Subcutaneous adipose tissue (tissue), 4 donors: ENCODE data around the gene ANGPTL8. TPM values are rescaled to one million over a fixed set of nuclear protein-coding genes. Genes with fewer than 3 reads are reported as not detected.

Experiments used
- total RNA-seq, 4 donors: library from RNA; depleted of rRNA; stranded (reverse); fragments of >200 nt; gene quantifications; one replicate each; pipeline ENCODE4 v1.1.0, GENCODE V29; 2016
- TF ChIP-seq, protein P1 (sequence below): fragments of 450-650 bp; IDR thresholded peaks from one replicate; pipeline ENCODE4 v1.5.1; 2016; ENCODE audit warnings: low read depth, mild to moderate bottlenecking, control low read depth, antibody characterized with exemption, moderate library complexity

ANGPTL8 gene
- total RNA-seq, 4 donors from 2014 or later, result 1.9 to 27.7 (median 14.8) TPM

GRCh38 chr19:11204943-11205349, 34.5 kb upstream of the ANGPTL8 start:
- TF ChIP-seq, protein P1, sequence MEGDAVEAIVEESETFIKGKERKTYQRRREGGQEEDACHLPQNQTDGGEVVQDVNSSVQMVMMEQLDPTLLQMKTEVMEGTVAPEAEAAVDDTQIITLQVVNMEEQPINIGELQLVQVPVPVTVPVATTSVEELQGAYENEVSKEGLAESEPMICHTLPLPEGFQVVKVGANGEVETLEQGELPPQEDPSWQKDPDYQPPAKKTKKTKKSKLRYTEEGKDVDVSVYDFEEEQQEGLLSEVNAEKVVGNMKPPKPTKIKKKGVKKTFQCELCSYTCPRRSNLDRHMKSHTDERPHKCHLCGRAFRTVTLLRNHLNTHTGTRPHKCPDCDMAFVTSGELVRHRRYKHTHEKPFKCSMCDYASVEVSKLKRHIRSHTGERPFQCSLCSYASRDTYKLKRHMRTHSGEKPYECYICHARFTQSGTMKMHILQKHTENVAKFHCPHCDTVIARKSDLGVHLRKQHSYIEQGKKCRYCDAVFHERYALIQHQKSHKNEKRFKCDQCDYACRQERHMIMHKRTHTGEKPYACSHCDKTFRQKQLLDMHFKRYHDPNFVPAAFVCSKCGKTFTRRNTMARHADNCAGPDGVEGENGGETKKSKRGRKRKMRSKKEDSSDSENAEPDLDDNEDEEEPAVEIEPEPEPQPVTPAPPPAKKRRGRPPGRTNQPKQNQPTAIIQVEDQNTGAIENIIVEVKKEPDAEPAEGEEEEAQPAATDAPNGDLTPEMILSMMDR, result no peak

DNA sequence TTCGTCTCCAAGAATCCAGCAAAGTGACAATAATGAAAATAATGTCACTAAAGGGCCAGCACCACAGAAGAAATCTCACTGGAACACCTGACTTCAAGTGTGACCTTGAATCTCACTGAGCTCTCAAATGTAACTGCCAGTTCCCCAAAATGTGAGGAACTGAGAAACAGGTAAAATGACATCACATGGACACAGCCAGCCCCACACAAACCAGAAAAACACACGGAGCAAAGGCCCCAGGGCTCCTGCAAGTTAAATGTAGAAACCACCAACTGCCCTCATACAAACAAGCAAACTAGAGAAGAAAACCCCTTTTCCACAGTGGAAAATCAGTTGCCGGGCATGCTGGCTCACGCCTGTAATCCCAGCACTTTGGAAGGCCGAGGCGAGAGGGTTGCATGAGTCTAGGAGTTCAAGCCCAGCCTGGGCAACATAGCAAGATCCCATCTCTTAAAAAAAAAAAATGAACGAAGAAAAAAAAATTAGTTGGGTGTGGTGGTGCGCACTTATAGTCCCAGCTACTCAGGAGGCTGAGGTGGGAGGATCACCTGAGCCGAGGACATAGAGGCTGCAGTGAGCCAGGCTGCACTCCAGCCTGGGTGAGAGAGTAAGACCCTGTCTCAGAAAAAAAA, 33.4 kb upstream of the ANGPTL8 start:
- TF ChIP-seq, protein P1, result no peak

DNA sequence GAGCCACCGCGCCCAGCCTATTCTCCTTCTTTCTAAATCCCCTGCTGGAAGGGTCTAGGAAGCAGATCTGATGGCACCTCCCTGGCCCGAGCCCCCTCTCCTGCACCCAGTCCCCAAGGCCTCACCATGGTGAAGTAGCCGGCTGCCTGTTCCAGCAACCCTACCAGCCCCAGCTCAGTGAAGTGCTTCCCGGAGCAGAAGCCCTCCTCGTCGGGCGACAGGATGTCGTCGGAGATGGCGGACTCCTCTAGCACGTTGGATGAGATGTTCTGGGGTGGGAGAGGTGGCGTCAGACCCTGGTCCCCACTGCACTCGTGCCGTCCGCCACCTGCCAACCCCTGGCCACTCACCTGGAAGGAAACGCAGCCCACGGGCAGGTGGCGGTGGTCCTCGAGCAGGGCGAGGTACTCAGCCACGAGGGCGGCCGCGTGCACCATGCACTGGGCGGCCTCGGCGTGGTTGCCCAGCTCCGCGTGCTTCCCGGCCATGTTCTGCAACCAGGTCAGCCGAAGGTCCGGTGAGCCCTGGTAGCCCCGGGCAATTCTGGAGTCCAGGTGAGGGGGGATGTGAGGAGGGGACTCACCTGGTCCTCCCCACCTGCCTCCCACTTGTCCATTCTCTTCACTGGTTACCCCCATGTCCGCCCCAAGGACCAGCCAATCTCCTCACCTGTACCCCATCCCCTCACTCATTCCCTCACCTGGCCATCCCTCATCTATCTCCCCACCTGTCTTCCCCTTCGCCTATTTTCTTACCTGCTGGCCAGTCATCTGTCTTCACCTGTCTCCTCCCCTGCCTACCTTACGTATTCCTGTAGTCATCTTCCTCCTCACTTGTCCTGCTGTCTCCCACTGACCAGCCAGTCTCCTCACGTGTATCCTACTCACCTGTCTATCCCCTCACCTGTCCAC, 30.6 kb upstream of the ANGPTL8 start:
- TF ChIP-seq, protein P1, result no peak

DNA sequence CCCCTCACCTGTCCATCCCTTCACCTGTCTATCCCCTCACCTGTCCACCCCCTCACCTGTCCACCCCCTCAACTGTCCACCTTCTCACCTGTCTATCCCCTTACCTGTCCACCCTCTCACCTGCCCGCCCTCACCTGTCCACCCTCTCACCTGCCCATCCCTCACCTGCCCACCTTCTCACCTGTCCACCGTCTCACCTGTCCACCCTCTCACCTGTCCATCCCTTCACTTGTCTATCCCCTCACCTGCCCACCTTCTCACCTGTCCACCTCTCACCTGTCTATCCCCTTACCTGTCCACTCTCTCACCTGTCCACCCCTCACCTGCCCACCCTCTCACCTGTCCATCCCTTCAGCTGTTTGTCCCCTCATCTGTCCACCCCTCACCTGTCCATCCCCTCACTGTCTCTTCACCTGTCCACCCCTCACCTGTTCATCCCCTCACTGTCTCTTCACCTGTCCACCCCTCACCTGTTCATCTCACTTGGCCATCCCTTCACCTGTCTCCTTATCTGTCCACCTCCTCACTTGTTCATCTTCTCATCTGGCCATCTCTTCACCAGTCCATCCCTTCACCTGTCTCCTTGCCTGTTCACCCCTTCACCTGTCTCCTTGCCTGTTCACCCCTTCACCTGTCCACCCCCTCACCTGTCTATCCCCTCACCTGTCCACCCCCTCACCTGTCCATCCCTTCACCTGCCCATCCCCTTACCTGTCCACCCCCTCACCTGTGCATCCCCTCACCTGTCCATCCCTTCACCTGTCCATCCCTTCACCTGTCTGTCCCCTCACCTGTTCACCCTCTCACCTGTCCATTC, 29.4 kb upstream of the ANGPTL8 start:
- TF ChIP-seq, protein P1, result no peak

DNA sequence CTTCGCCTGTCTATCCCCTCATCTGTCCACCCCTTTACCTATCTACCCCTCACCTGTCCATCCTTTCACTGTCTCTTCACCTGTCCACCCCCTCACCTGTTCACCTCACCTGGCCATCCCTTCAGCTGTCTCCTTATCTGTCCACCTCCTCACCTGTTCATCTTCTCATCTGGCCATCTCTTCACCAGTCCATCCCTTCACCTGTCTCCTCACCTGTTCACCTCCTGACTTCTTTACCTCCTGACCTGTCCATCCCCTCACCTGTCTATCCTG, 28.8 kb upstream of the ANGPTL8 start:
- TF ChIP-seq, protein P1, result no peak

DNA sequence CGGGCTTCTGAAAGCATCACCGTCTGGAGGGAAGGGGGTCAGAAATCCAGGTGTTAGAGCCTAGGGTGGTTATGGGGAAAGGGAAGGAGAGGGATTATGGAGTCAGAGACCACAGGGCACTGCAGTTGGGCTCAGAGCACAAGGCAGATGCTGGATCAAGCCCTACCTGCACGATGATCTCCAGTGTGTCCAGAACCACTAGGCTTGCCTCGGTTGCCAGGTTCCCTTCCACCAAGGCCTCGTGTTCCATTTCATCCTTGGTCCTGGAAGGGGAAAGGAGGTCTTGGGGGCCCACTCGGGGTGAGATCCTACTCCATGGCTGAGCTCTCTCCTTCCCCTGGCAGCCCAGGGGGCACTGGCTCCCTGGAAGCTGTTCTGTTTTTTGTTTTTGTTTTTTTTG, 25.0 kb upstream of the ANGPTL8 start:
- TF ChIP-seq, protein P1, result no peak

GRCh38 chr19:11221082-11221598, 18.3 kb upstream of the ANGPTL8 start:
- TF ChIP-seq, protein P1, result no peak
